Lower leg skin (tissue), 4 donors: Measurements from ENCODE around the gene ZNF350. TPM values are rescaled to one million over a fixed set of nuclear protein-coding genes. Genes with fewer than 3 reads are reported as not detected.
"Not testable (repeated sequence)": the region's sequence is repeated elsewhere in the genome, so short reads cannot be mapped to it uniquely, and the experiment has no call there.

ENCODE experiments used
- DNase-seq, 2 donors: peaks; one replicate each; pipeline ENCODE4 v3.0.0-alpha.2; 2019; ENCODE audit warnings: low spot score in 2 of 2
- H3K4me3 ChIP-seq: fragments of 200-600 bp; sonication (generic); 2 replicates; pipeline ENCODE4 v1.5.1; 2017; ENCODE audit warnings: mild to moderate bottlenecking, low read depth; ENCODE audit not compliant: poor library complexity, severe bottlenecking
- CTCF ChIP-seq, 3 donors: fragments of 450-650 bp; IDR thresholded peaks; one replicate each; pipeline ENCODE4 v1.5.1; 2016; ENCODE audit warnings: antibody characterized with exemption in 3 of 3, mild to moderate bottlenecking in 3 of 3, moderate library complexity in 2 of 3
- POLR2A ChIP-seq, 2 donors: fragments of 450-650 bp; IDR thresholded peaks; one replicate each; pipeline ENCODE4 v1.6.1; 2016 to 2017; ENCODE audit warnings: antibody characterized with exemption in 2 of 2, mild to moderate bottlenecking in 1 of 2, moderate library complexity in 1 of 2
- WGBS, 2 donors: methylation state at CpG; one replicate each; pipeline ENCODE4 v1.1.5; 2018; 5-methylcytosine and 5-hydroxymethylcytosine counted together
- intact Hi-C: fragments of 100-400 bp; cut with DNase I; formaldehyde crosslinking; loops from one replicate; pipeline ENCODE4 v1.15.0; 2023; ENCODE audit warnings: low total_unique reads
- total RNA-seq, 4 donors: library from RNA; depleted of rRNA; stranded (reverse); fragments of >200 nt; gene quantifications; one replicate each; pipeline ENCODE4 v1.1.0, GENCODE V29; 2016

Gene ZNF350
- total RNA-seq, 4 donors from 2014 or later: 7.3 to 21.9 (median 12.1) TPM

GRCh38 chr19:51994048-51994644 is 7.5 kb upstream of the ZNF350 start:
- intact Hi-C loops: no loop called here
- TF ChIP-seq POLR2A (IDR thresholded peaks at IDR 0.05) (no peak), CTCF (IDR thresholded peaks at IDR 0.05) (no peak)
- no peak overlapping the region for H3K4me3 ChIP-seq
- DNase-seq: no peak
- WGBS, 2 donors: 97 to 98% methylated on average over 2 of the region's 2 CpGs

- WGBS, 2 donors: 98 to 99% methylated on average over 10 of the region's 10 CpGs
- TF ChIP-seq POLR2A (IDR thresholded peaks at IDR 0.05) (no peak), CTCF (IDR thresholded peaks at IDR 0.05) (no peak)
- H3K4me3 ChIP-seq: no peak overlapping the region
- no peak for DNase-seq
- intact Hi-C loops: no loop called here
Measured at GRCh38 chr19:51993422-51993821, 6.8 kb upstream of the ZNF350 start.

GRCh38 chr19:51983361-51983760 is 3.3 kb downstream of the ZNF350 start:
- no peak for DNase-seq
- H3K4me3 ChIP-seq: no peak overlapping the region
- intact Hi-C loops: loop anchor here (10.0 kb wide), 1 partner anchor 59 kb away; the partner anchor contains the start of gene ZNF613
- no peak for TF ChIP-seq POLR2A (IDR thresholded peaks at IDR 0.05)
- TF ChIP-seq CTCF (IDR thresholded peaks at IDR 0.05): no peak
- 94 to 98% methylated on average over 4 of the region's 4 CpGs for WGBS, 2 donors

GRCh38 chr19:51980926-51981325 is 5.7 kb downstream of the ZNF350 start:
- WGBS, 2 donors: 66 to 85% methylated on average over 6 of the region's 6 CpGs
- not testable (repeated sequence) for DNase-seq, H3K4me3 ChIP-seq
- intact Hi-C loops: loop anchor here (10.0 kb wide), 1 partner anchor 56 kb away; the partner anchor contains the start of gene ZNF613

- H3K4me3 ChIP-seq: no peak overlapping the region
- no peak for TF ChIP-seq CTCF (IDR thresholded peaks at IDR 0.05)
- TF ChIP-seq POLR2A (IDR thresholded peaks at IDR 0.05): no peak
- 92 to 94% methylated on average over 6 of the region's 6 CpGs for WGBS, 2 donors
- no peak for DNase-seq
- intact Hi-C loops: loop anchor here (10.0 kb wide), 1 partner anchor 55 kb away; the partner anchor contains the start of gene ZNF613
Measured at GRCh38 chr19:51980116-51980736, 6.4 kb downstream of the ZNF350 start.

GRCh38 chr19:51978882-51979281 is 7.8 kb downstream of the ZNF350 start:
- WGBS, 2 donors: 93 to 97% methylated on average over 4 of the region's 4 CpGs
- intact Hi-C loops: no loop called here
- no peak for DNase-seq
- no peak overlapping the region for H3K4me3 ChIP-seq
- no peak for TF ChIP-seq POLR2A (IDR thresholded peaks at IDR 0.05)
- TF ChIP-seq CTCF (IDR thresholded peaks at IDR 0.05): no peak
